Progenitor cell of endocrine pancreas (in vitro differentiated cells): ENCODE measurements around the gene RAD51B. TPM values are rescaled to one million over a fixed set of nuclear protein-coding genes. Genes with fewer than 3 reads are reported as not detected.

Experiments
- DNase-seq: peaks from one replicate; pipeline ENCODE4 v3.0.0; 2021; ENCODE audit warnings: low spot score; ENCODE audit not compliant: unreplicated experiment
- H3K27ac Mint-ChIP-seq: 2 replicates; pipeline ENCODE4 v1.8.0; 2021; ENCODE audit warnings: mild to moderate bottlenecking, moderate library complexity, mixed read lengths
- H3K27me3 Mint-ChIP-seq: 2 replicates; pipeline ENCODE4 v1.8.0; 2021; ENCODE audit warnings: mixed read lengths
- H3K36me3 Mint-ChIP-seq: 2 replicates; pipeline ENCODE4 v1.8.0; 2022; ENCODE audit warnings: mixed read lengths; ENCODE audit not compliant: insufficient read depth
- H3K4me1 Mint-ChIP-seq: 2 replicates; pipeline ENCODE4 v1.8.0; 2021; ENCODE audit warnings: low read depth, mixed read lengths
- H3K4me3 Mint-ChIP-seq: 2 replicates; pipeline ENCODE4 v1.8.0; 2021; ENCODE audit warnings: low read depth, mild to moderate bottlenecking, moderate library complexity, mixed read lengths
- H3K9me3 Mint-ChIP-seq: 2 replicates; pipeline ENCODE4 v1.8.0; 2021; ENCODE audit warnings: low read depth, mixed read lengths
- CTCF ChIP-seq: fragments of 200-600 bp; sonication (generic); IDR thresholded peaks from one replicate; pipeline ENCODE4 v1.5.0; 2021; ENCODE audit warnings: antibody characterized with exemption, mild to moderate bottlenecking; ENCODE audit not compliant: unreplicated experiment
- total RNA-seq: library from RNA; stranded (reverse); gene quantifications from 2 replicates; pipeline ENCODE4 v1.2.1, GENCODE V29; 2021

RAD51B gene
- total RNA-seq, 1 donor from 2014 or later, result 24.7 TPM

GRCh38 chr14:68361231-68361630, 541.7 kb downstream of the RAD51B start:
- Mint-ChIP-seq H3K27ac (no peak overlapping the region), H3K9me3 (peaks cover 5% of the 10 kb centered on the region), H3K4me3 (no peak overlapping the region), H3K27me3 (no peaks in the 10 kb centered on the region), H3K4me1 (peaks cover 45% of the 10 kb centered on the region), H3K36me3 (peaks cover 4% of the 10 kb centered on the region)
- DNase-seq, result no peak
- no peak for TF ChIP-seq CTCF

GRCh38 chr14:68362846-68363245, 543.3 kb downstream of the RAD51B start:
- no peaks in the 10 kb centered on the region for H3K36me3 Mint-ChIP-seq
- H3K27me3 Mint-ChIP-seq, result no peaks in the 10 kb centered on the region
- H3K27ac Mint-ChIP-seq, result peak overlapping the region; percentile 65
- TF ChIP-seq CTCF, result no peak
- no peaks in the 10 kb centered on the region for H3K9me3 Mint-ChIP-seq
- no peak overlapping the region for H3K4me3 Mint-ChIP-seq
- H3K4me1 Mint-ChIP-seq, result peaks cover 49% of the 10 kb centered on the region
- no peak for DNase-seq

GRCh38 chr14:68363466-68363842, 543.9 kb downstream of the RAD51B start:
- H3K36me3 Mint-ChIP-seq, result no peaks in the 10 kb centered on the region
- peak overlapping the region; percentile 96 for H3K27ac Mint-ChIP-seq
- DNase-seq, result no peak

GRCh38 chr14:68363843-68364767, 544.5 kb downstream of the RAD51B start:
- Mint-ChIP-seq H3K4me1 (peaks cover 51% of the 10 kb centered on the region), H3K4me3 (peak overlapping the region; percentile 56), H3K27me3 (no peaks in the 10 kb centered on the region), H3K27ac (peak overlapping the region; percentile 96), H3K9me3 (no peaks in the 10 kb centered on the region), H3K36me3 (no peaks in the 10 kb centered on the region)
- no peak for TF ChIP-seq CTCF
- DNase-seq, result peak; percentile 37

More at GRCh38 chr14:68363466-68363842, 543.9 kb downstream of the RAD51B start:
- TF ChIP-seq CTCF, result peak; percentile 29
- Mint-ChIP-seq H3K27me3 (no peaks in the 10 kb centered on the region), H3K4me3 (no peak overlapping the region), H3K9me3 (no peaks in the 10 kb centered on the region), H3K4me1 (peaks cover 53% of the 10 kb centered on the region)

GRCh38 chr14:68364792-68365192, 545.2 kb downstream of the RAD51B start:
- Mint-ChIP-seq H3K36me3 (peaks cover 1% of the 10 kb centered on the region), H3K27ac (peak overlapping the region; percentile 96), H3K4me1 (peaks cover 44% of the 10 kb centered on the region), H3K9me3 (no peaks in the 10 kb centered on the region), H3K4me3 (peak overlapping the region; percentile 56), H3K27me3 (no peaks in the 10 kb centered on the region)
- no peak for TF ChIP-seq CTCF
- DNase-seq, result no peak
